Measurements from ENCODE around the gene NSMF. TPM values are rescaled to one million over a fixed set of nuclear protein-coding genes. Genes with fewer than 3 reads are reported as not detected.

The NSMF gene
- total and polyA plus RNA-seq, 2 of the 8 experiments (the other 6 are each of a cell fraction or from before 2014, with no cell fraction given), result 56.7 to 65.1 TPM

DNA sequence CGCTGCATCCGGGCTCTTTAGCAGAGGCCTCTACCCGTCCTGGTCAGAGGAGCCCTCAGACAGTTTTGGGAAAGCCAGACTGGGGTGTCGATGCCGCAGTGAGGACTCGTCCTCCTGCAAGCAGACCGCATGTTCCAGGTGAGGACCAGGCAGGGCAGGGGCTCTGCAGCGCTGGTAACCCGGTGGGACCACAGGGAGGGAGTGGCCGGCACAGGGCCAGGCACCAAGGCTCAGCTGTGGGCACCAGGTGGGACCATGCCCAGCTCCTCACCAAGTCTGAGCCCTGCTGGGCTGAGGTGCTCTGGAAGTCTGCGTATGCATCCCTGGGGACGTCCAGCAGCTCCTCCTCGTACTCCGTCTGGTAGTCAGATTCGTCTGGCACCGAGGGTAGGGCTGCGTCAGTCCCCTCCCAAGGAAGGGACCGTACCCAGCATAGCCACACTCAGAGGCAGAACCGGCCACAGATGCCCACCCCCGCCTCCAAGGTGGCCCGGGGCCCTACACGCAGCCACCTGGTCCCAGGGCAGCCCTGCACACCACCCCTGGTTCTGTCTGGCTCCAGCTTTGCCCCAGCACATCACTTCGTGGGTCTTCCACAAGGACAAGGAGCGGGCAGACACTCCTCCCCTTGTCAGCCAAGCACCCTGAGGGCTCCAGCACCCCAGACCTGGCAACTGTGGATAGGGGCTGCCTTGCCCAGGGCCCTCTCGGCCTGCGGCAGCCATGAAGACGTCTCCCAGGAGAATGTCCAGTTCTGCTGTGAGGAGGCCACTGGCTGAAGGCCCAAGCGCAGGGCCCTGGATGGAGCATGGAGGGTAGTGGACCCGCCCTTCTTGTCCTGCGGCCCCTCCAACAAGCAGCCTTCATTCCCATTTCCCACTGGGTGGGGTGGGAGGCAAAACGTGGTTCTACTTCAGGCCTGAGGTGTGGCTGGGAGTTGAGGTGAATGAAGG is 1.5 kb upstream of the NSMF start:
- Histone ChIP-seq H3K79me2 (ENCODE audit: control insufficient read depth in 1 of 2, insufficient read depth in 2 of 2, low read length in 2 of 2) (no peaks in the 10 kb centered on the region; a peak in 1 of 4 replicates), H2BK5ac (ENCODE audit: low read depth, low read length) (no peak overlapping the region), H2AFZ (ENCODE audit: low read length) (no peak overlapping the region), H2BK12ac (ENCODE audit: low read depth, low read length) (0 out of 2 replicates have a peak overlapping the region, but pooled peaks have one; percentile 80), H3K79me1 (ENCODE audit: low read depth, low read length) (peaks cover 3% of the 10 kb centered on the region; the same call in 1 of the 2 replicates), H3K14ac (ENCODE audit: insufficient read length) (no peak overlapping the region), H3K4me3 (ENCODE audit: extremely low read depth in 1 of 4, insufficient read depth in 2 of 4, low read depth in 3 of 4, low read length in 4 of 4) (no peak overlapping the region), H4K5ac (ENCODE audit: insufficient read length, low read depth, low read length) (no peak overlapping the region), H4K20me1 (replicated peaks in 1 of 2; ENCODE audit: control insufficient read depth in 1 of 2, insufficient read depth in 2 of 2, low read length in 2 of 2) (peaks cover 0 to 12% of the 10 kb centered on the region in 2 experiments), H3K23me2 (ENCODE audit: low read depth, low read length) (peaks cover 8% of the 10 kb centered on the region; the same call in 1 of the 2 replicates), H3K4me2 (ENCODE audit: insufficient read depth in 1 of 2, low read depth in 2 of 2, low read length in 2 of 2) (no peak overlapping the region), H2BK15ac (ENCODE audit: low read length) (peak overlapping the region; percentile 40; the same call in 1 of the 2 replicates), H3K27me3 (replicated peaks in 1 of 4; ENCODE audit: control insufficient read depth in 3 of 4, extremely low read depth in 1 of 4, insufficient read depth in 3 of 4, low read length in 3 of 4) (peaks cover 0 to 19% (median 13%) of the 10 kb centered on the region in 4 experiments; a peak in 5 of 7 replicates), H3K36me3 (ENCODE audit: control insufficient read depth in 2 of 4, insufficient read depth in 4 of 4, low read length in 3 of 4) (peaks cover 0 to 9% (median 7%) of the 10 kb centered on the region in 4 experiments; a peak in 6 of 8 replicates), H3K27ac (ENCODE audit: low read depth, low read length) (no peak overlapping the region), H2BK120ac (replicated peaks; ENCODE audit: low read depth, low read length) (no peak overlapping the region), H3K9me3 (ENCODE audit: insufficient read depth in 2 of 2, low read depth in 1 of 2, low read length in 1 of 2) (no peaks in the 10 kb centered on the region; a peak in 1 of 4 replicates), H3K9ac (replicated peaks in 1 of 4; ENCODE audit: extremely low read depth in 1 of 4, low read depth in 3 of 4, low read length in 3 of 4) (no peak overlapping the region), H2BK20ac (ENCODE audit: low read length) (no peak overlapping the region), H4K91ac (replicated peaks; ENCODE audit: insufficient read length, low read length) (peak overlapping the region; percentile 25), H2AK5ac (ENCODE audit: low read depth, low read length) (peak overlapping the region; percentile 75; the same call in 1 of the 2 replicates), H3K18ac (ENCODE audit: extremely low read depth, low read length) (no peak overlapping the region), H3K23ac (ENCODE audit: insufficient read length) (no peak overlapping the region), H3K56ac (replicated peaks; ENCODE audit: insufficient read length, low read depth, low read length) (no peak overlapping the region), H3K4ac (replicated peaks; ENCODE audit: insufficient read length, low read depth, low read length) (no peak overlapping the region), H3K4me1 (replicated peaks in 1 of 4; ENCODE audit: control insufficient read depth in 3 of 4, insufficient read depth in 4 of 4, low read length in 3 of 4) (peaks cover 0 to 18% (median 8%) of the 10 kb centered on the region in 4 experiments; a peak in 6 of 7 replicates), H4K8ac (ENCODE audit: extremely low read depth, insufficient read depth, low read length) (no peak overlapping the region)
- DNase-seq (ENCODE audit: low read depth in 1 of 2, low spot score in 2 of 2) (no peak), FAIRE-seq (no peak)
- POLR2A ChIA-PET (ENCODE audit: partially characterized antibody), result no interaction called here
- CTCF ChIA-PET (ENCODE audit: partially characterized antibody), result no interaction called here
- WGBS, 2 experiments (ENCODE audit: extremely low coverage in 1 of 2, insufficient coverage in 1 of 2, insufficient read length in 1 of 2, insufficient replicate concordance in 2 of 2, low coverage in 1 of 2, low lambda C conversion rate in 2 of 2, missing lambda C conversion rate in 1 of 2), result 86% methylated on average over 22 of the region's 31 CpGs; no CpG with 5 or more reads in 1 of the 2 experiments
- TF ChIP-seq SAP30 (IDR thresholded peaks at IDR 0.05; ENCODE audit: insufficient read depth, insufficient replicate concordance, low read length) (no peak), TAF7 (optimal IDR thresholded peaks at IDR 0.05; ENCODE audit: borderline replicate concordance, low read depth, low read length) (no peak), CREB1 (IDR thresholded peaks at IDR 0.05) (no peak), SP1 (IDR thresholded peaks at IDR 0.05; ENCODE audit: low read depth, low read length) (no peak), BCL11A (IDR thresholded peaks at IDR 0.05; ENCODE audit: low read depth in 2 of 2, low read length in 2 of 2) (no peak), FOSL1 (IDR thresholded peaks at IDR 0.05; ENCODE audit: insufficient read depth, low read depth, low read length) (no peak), ASH2L (IDR thresholded peaks at IDR 0.05; ENCODE audit: low read length) (no peak), NRF1 (IDR thresholded peaks at IDR 0.05; ENCODE audit: low read depth, low read length) (no peak), RNF2 (IDR thresholded peaks at IDR 0.05; ENCODE audit: borderline replicate concordance, low read depth, low read length, missing control alignments, poor library complexity, severe bottlenecking) (no peak)
- TF ChIP-seq, protein P1, sequence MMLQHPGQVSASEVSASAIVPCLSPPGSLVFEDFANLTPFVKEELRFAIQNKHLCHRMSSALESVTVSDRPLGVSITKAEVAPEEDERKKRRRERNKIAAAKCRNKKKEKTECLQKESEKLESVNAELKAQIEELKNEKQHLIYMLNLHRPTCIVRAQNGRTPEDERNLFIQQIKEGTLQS (IDR thresholded peaks at IDR 0.05; ENCODE audit: insufficient read depth, low read depth, low read length), result no peak

All from H1 (cell line).